ENCODE measurements around the gene NIPAL1. TPM values are rescaled to one million over a fixed set of nuclear protein-coding genes. Genes with fewer than 3 reads are reported as not detected.

The NIPAL1 gene
- 1.3 TPM for total RNA-seq

DNA sequence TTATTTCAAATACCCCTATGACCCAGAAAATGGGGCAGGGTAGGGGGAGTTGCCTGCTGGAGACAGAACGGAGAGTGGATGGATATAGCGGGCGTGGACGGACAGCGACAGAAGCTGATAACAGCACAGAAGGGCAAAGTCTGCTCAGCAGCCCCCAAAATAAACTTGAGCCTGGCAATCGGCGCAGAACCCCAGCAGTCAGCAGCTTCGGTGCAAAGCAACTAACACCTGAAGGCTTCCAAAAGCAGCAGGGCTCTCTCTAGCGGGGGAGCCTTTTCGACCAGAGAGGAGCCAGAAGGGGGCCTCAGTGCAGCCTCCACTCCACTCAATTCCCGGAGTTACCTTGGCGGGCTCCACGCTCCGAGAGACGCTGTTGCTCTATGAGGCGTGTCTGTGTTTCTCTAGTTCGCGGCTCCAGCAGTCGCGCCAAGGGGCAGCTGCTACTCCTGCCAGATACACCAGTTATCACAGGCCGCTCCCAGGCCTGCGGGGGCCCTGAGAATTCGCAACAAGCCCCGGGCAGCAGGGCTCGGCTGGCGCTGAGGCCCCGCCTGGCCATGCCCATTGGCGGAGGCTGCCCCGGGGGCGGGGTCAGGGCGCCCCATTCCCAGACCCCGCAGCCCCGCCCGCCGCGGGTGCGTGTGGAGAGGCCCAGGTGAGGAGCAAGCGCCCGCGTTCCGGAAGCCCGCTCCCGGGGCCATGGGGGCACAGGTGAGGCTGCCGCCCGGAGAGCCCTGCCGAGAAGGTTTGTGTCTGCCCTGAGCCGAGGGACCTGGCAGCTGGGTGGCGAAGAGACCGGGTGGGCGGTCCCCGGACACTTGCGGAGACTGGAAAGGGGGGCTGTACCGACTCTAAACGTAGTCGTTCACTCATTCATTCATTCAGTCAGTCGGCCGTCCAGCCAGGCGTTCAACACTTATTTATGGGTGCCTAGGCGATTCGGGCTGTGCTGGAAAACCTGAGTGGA is at the start of gene NIPAL1, which contains the start of gene CNGA1:
Gene NIPAL1 (plus strand): TSS at position 632 of the 967 bp plus-strand sequence. CDS start 68 bp downstream, at position 700.
Gene CNGA1 (minus strand): TSS at position 541 of the 967 bp plus-strand sequence. CDS start 63,992 bp downstream, outside the sequence.

Other genes with a start within 250 kb of the NIPAL1 start
- 0.31 TPM for gene CORIN, start 178.7 kb upstream of the NIPAL1 start, total RNA-seq
- 26.0 TPM for gene NFXL1, start 102.2 kb upstream of the NIPAL1 start, total RNA-seq
- not detected for gene CNGA1, start 91 bp upstream of the NIPAL1 start, total RNA-seq
- gene TXK, start 117.5 kb downstream of the NIPAL1 start, total RNA-seq, result 2.8 TPM